PFSK-1 (cell line): Measurements from ENCODE around the gene PAPPA.

ENCODE experiments used
- FOXP2 ChIP-seq: optimal IDR thresholded peaks from 2 replicates; pipeline ENCODE3; 2011; ENCODE audit warnings: borderline replicate concordance, control low read depth, inconsistent platforms; ENCODE audit not compliant: insufficient read depth; ENCODE audit errors: extremely low read length, extremely low read depth
- POLR2AphosphoS5 ChIP-seq: IDR thresholded peaks from 2 replicates; pipeline ENCODE4 v1.6.1; 2012; ENCODE audit warnings: low read depth, mild to moderate bottlenecking, control low read depth, low read length, moderate library complexity
- SIN3A ChIP-seq: IDR thresholded peaks from 2 replicates; pipeline ENCODE4 v1.6.1; 2012; ENCODE audit warnings: mild to moderate bottlenecking, low read length, moderate library complexity, borderline replicate concordance; ENCODE audit not compliant: insufficient read depth
- TAF1 ChIP-seq: IDR thresholded peaks from 2 replicates; pipeline ENCODE4 v1.6.1; 2012; ENCODE audit warnings: low read length, control low read depth, borderline replicate concordance; ENCODE audit not compliant: insufficient read depth
- TF ChIP-seq, protein P1 (sequence below), 2 experiments: IDR thresholded peaks; 2 replicates each; pipeline versions ENCODE4 v1.6.1 to v1.8.0; 2011 to 2012; ENCODE audit warnings: low read depth in 2 of 2, low read length in 2 of 2, control low read depth in 1 of 2, inconsistent platforms in 1 of 2, mild to moderate bottlenecking in 1 of 2, moderate library complexity in 1 of 2; ENCODE audit not compliant: insufficient read depth in 1 of 2

DNA sequence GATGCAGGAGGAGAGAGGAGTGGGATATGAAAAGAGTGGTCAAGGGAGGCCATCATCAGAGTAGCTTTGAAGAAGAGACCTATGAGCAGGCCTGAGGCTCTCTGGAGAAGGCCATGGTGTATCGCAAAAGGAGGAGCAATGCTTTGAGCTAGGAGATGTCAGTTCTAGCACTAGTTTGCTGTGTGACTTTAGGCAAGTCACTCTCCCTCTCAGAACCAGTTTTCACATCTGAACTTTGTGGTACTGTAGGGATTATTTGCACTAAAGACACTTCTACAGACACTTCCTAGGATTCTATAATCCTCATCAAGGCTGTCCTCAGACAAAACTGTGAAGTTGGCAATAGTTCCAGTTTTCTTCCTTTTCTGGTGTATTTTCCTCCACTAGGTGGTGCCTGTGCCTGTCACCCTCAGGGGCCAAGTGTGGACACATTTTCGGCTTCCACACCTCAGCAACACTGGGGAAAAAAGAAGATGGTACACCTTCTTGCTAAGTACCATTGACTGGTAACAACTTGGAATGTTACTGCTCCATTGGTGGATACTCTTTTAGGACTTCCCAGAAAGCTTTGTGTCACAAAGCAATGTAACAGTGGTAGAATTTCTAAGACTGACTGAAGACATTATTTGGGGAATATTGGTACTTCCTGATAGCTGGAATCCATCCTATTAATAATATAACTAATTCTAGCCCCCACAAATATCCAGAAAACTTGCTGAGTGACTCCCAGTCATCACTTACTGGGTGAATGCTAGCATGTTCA, 9.9 kb downstream of the PAPPA start:
- no peak for TF ChIP-seq TAF1
- no peak for TF ChIP-seq POLR2AphosphoS5
- no peak for TF ChIP-seq SIN3A
- TF ChIP-seq, protein P1, sequence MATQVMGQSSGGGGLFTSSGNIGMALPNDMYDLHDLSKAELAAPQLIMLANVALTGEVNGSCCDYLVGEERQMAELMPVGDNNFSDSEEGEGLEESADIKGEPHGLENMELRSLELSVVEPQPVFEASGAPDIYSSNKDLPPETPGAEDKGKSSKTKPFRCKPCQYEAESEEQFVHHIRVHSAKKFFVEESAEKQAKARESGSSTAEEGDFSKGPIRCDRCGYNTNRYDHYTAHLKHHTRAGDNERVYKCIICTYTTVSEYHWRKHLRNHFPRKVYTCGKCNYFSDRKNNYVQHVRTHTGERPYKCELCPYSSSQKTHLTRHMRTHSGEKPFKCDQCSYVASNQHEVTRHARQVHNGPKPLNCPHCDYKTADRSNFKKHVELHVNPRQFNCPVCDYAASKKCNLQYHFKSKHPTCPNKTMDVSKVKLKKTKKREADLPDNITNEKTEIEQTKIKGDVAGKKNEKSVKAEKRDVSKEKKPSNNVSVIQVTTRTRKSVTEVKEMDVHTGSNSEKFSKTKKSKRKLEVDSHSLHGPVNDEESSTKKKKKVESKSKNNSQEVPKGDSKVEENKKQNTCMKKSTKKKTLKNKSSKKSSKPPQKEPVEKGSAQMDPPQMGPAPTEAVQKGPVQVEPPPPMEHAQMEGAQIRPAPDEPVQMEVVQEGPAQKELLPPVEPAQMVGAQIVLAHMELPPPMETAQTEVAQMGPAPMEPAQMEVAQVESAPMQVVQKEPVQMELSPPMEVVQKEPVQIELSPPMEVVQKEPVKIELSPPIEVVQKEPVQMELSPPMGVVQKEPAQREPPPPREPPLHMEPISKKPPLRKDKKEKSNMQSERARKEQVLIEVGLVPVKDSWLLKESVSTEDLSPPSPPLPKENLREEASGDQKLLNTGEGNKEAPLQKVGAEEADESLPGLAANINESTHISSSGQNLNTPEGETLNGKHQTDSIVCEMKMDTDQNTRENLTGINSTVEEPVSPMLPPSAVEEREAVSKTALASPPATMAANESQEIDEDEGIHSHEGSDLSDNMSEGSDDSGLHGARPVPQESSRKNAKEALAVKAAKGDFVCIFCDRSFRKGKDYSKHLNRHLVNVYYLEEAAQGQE (IDR thresholded peaks at IDR 0.05; ENCODE audit: insufficient read depth in 1 of 2, low read depth in 2 of 2, low read length in 2 of 2), result no peak
- TF ChIP-seq FOXP2, result no peak
